ENCODE data around the gene ASIC1.
A peak's percentile ranks its signal among the peaks of the same experiment; 100 is the strongest.

Gene ASIC1

DNA sequence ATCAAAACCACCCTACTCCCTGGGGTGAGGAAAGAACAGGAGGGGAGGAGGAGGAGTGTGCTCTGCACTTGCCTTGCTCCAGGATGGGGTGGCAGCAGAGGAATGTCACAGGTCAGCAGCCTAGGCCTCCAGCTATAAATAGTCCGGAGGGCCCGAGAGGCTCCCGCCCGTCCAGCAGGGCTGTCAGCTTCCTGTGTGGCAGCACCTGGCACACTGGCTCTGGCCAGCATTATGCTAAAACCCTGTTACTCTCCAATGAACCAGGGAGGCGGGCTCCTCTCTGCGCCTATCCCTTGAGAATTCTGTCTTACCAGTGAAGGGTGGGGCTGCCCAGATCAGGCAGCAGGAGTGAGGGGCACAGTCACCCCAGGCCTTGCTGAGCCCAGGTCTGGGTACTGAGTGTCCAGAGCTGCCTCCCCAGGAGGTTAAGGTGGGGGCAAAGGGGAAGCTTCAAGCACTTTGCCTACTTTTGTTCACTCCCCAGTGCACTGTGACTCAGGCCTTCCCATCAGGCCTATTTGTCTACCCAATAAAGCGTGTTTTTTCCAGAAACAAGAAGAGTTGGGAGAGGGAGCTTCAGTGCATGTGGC, 53.5 kb downstream of the ASIC1 start:
- no peak for TF ChIP-seq ZFX (IDR thresholded peaks at IDR 0.05)
- TF ChIP-seq, protein P1, sequence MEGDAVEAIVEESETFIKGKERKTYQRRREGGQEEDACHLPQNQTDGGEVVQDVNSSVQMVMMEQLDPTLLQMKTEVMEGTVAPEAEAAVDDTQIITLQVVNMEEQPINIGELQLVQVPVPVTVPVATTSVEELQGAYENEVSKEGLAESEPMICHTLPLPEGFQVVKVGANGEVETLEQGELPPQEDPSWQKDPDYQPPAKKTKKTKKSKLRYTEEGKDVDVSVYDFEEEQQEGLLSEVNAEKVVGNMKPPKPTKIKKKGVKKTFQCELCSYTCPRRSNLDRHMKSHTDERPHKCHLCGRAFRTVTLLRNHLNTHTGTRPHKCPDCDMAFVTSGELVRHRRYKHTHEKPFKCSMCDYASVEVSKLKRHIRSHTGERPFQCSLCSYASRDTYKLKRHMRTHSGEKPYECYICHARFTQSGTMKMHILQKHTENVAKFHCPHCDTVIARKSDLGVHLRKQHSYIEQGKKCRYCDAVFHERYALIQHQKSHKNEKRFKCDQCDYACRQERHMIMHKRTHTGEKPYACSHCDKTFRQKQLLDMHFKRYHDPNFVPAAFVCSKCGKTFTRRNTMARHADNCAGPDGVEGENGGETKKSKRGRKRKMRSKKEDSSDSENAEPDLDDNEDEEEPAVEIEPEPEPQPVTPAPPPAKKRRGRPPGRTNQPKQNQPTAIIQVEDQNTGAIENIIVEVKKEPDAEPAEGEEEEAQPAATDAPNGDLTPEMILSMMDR (conservative IDR thresholded peaks at IDR 0.05): no peak
- no peak overlapping the region for H3K27ac ChIP-seq

DNA sequence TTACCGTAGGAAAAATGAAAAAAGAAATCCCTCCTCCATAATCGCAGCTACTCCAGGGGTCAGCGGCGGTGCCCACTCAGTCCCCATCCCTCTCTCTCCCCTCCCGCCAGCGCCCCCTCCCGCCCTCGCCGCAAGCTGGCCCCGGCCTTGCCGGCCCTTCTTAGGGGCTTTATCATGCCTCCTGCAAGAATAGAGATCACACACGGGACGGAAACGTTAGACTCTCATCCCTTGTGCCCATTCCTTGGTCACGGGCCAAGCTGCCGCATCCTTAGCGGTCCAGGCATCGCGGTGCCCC, 53.9 kb downstream of the ASIC1 start:
- no peak overlapping the region for H3K27ac ChIP-seq
- no peak for TF ChIP-seq ZFX (IDR thresholded peaks at IDR 0.05)
- TF ChIP-seq, protein P1 (conservative IDR thresholded peaks at IDR 0.05): no peak

DNA sequence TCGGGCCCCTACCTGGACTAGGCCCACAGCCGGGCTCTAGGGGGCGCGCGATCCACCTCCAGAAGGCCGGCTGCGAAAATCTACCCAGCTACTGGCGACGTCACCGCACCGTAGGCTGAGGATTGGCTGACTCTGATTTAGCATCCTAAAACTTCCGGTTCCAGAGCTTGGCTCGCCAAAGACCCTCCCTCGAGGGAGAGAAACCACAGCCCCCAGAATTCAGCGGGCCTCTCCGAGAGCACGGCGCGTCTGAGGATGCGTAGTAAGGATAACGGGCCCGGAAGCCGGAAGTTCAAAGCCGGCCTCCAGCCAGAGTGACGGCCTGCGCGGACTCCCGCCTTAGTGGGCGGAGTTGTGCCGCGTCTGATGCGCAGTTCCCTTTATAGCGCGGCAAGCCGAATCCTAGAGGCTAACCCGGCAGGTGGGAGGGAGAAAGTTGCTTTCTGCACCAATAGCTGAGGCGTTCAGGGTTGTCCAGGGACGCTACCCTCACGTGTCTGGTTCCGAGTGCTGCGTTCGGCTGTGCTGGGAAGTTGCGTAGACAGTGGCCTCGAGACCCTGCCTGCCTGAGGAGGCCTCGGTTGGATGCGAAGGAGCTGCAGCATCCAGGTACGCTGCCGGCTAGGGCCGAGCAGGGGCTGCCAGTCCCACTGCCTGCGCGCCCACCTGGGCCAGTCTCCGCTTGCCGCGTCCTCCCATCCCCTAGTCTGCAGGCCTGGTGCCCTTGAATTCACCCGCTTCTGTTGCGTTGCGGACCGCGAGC, 54.5 kb downstream of the ASIC1 start, which contains the start of gene COX14:
Gene COX14, plus strand, starts transcription at position 544 of the 763 bp plus-strand sequence. CDS start 7,808 bp downstream, outside the sequence.
- TF ChIP-seq ZFX (IDR thresholded peaks at IDR 0.05): peak; percentile 76; the same call in 1 of the 2 replicates
- TF ChIP-seq, protein P1 (conservative IDR thresholded peaks at IDR 0.05): peak; percentile 99

DNA sequence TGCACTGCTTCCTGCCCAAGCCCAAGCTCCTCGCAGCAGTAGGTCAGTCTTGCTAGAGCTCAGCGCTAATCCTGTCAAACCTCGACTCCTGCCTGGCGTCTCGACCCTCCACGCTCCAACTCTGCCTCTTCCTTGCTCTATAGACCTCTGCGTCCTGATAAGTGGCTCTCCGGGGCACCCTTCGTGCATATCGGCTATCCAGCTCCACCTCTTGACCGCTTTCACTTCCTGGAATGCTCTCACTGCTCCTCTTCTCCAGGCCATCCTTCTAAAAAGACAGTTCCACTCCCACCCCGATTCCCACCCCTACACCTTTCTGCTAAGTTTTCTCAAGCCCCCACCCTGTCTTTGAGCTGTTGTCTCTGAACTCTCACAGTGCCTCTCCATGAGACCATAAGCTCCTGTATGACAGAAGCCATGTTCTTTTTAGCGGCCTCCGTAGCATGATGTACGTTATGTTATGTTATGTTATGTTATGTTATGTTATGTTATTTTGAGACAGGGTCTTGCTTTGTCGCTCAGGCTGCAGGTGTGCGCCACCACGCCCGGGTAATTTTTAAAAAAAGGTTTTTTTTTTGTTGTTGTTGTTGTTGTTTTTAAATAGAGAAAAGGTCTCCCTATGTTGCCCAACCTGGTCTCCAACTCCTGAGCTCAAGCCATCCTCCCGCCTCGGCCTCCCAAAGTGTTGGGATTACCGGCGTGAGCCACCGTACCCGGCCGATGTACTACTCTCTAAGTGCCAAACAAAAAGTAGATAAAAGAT, 55.2 kb downstream of the ASIC1 start:
- no peak for TF ChIP-seq ZFX (IDR thresholded peaks at IDR 0.05)
- TF ChIP-seq, protein P1 (conservative IDR thresholded peaks at IDR 0.05): no peak

More for the DNA sequence above, 54.5 kb downstream of the ASIC1 start, which contains the start of gene COX14:
- peak within 1 kb of the TSS; percentile 78 for H3K27ac ChIP-seq

DNA sequence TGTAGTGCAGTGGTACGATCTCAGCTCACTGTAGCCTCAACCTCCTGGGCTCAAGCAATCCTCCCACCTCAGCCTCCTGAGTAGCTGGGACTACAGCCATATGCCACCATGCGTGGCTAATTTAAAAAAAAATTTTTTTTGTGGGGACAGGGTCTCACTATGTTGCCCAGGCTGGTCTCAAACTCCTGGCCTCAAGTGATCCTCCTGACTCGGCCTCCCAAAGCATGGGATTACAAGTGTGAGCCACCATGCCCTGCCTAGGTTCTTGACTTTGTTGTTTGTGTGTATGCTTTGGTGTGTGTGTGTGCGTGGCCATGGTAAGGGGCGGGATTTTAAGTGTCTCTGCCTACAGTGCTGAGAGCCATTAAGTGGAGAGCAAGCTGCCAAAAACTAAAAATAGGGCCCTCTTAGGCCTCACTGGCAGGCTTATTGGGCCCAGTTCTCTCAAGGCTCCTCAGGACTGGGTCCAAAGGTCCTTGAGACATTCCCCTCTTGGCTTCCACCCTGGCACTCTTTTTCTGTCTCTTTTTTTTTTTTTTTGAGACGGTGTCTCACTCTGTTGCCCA, 59.7 kb downstream of the ASIC1 start:
- H3K27ac ChIP-seq: no peak overlapping the region
- TF ChIP-seq ZFX (IDR thresholded peaks at IDR 0.05): no peak

More for the DNA sequence above, 55.2 kb downstream of the ASIC1 start:
- H3K27ac ChIP-seq: peak overlapping the region; percentile 78

DNA sequence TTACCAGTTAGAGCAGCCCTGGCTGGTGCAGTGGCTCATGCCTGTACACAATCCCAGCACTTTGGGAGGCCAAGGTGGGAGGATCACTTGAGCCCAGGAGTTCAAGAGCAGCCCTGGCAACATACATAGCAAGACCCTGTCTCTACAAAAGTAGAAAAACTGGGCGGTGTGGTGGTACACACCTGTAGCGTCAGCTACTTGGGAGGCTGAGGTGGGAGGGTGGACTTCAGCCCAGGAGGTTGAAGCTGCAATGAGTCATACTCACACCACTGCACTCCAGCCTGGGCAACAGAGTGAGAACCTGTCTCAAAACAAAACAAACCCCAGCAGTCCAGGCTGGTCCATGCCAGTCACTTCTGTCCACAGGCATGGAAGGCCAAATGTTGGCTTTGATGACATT, 62.0 kb downstream of the ASIC1 start:
- no peak for TF ChIP-seq ZFX (IDR thresholded peaks at IDR 0.05)
- TF ChIP-seq, protein P1 (conservative IDR thresholded peaks at IDR 0.05): no peak
- no peak overlapping the region for H3K27ac ChIP-seq

DNA sequence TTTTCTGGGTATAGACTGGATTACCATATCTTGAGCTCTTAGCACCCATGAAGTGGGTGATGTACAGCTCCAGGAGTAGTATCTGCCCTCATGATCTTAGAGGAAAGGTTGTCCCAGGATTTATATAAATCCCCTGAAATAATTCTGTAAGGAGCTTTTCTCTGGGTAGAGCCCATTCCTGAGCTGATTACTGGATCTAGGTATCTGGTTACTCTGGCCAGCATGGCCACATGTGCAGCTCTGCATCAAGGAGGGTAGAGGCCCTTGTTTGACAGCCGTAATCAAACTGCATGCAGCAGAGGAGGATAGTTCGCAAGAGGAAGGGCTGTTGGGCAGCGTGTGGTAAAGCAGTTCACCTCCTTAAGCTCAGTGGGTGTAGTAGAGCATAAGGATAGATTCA, 63.1 kb downstream of the ASIC1 start:
- H3K27ac ChIP-seq: no peak overlapping the region
- no peak for TF ChIP-seq ZFX (IDR thresholded peaks at IDR 0.05)
- TF ChIP-seq, protein P1 (conservative IDR thresholded peaks at IDR 0.05): no peak
